Tibial nerve (tissue), 4 donors: ENCODE results near the gene ATAT1.

ENCODE experiments used
- EP300 ChIP-seq, 2 donors: sonication (generic); formaldehyde crosslinking; IDR thresholded peaks; one replicate each; pipeline ENCODE4 v1.6.1; 2017; ENCODE audit warnings: antibody characterized with exemption in 2 of 2, mild to moderate bottlenecking in 1 of 2
- POLR2A ChIP-seq, 2 donors: fragments of 450-650 bp; IDR thresholded peaks; one replicate each; pipeline ENCODE4 v1.6.1; 2017; ENCODE audit warnings: antibody characterized with exemption in 2 of 2, mild to moderate bottlenecking in 2 of 2, moderate library complexity in 2 of 2
- TF ChIP-seq, protein P1 (sequence below), 5 experiments: fragments of 200-600 bp in 3 of 5; fragments of 450-650 bp in 2 of 5; sonication (generic) in 3 of 5; IDR thresholded peaks; one replicate each; pipeline ENCODE4 v1.5.1; 2016 to 2019; ENCODE audit warnings: antibody characterized with exemption in 5 of 5, mild to moderate bottlenecking in 3 of 5, moderate library complexity in 2 of 5

DNA sequence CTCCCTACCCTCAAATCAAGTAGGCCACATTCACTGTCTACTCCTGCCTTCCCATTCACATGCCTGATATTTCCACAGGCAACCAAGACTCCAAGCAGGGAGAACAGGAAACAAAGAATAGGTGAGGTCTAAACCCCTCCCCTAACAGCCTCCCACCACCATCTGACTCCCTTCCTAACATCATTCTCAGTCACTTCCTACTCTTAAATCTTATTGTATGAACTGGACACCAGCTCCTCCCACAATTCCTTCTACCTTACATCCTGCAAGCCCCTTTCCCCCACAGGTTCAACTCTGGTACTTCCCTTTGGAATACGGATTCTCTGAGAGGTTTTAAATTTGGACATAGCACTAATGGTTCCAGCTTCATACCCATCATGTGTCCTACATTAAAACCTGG is 19.3 kb downstream of the ATAT1 start:
- no peak for TF ChIP-seq POLR2A (IDR thresholded peaks at IDR 0.05)
- no peak for TF ChIP-seq EP300 (IDR thresholded peaks at IDR 0.05)
- TF ChIP-seq, protein P1, sequence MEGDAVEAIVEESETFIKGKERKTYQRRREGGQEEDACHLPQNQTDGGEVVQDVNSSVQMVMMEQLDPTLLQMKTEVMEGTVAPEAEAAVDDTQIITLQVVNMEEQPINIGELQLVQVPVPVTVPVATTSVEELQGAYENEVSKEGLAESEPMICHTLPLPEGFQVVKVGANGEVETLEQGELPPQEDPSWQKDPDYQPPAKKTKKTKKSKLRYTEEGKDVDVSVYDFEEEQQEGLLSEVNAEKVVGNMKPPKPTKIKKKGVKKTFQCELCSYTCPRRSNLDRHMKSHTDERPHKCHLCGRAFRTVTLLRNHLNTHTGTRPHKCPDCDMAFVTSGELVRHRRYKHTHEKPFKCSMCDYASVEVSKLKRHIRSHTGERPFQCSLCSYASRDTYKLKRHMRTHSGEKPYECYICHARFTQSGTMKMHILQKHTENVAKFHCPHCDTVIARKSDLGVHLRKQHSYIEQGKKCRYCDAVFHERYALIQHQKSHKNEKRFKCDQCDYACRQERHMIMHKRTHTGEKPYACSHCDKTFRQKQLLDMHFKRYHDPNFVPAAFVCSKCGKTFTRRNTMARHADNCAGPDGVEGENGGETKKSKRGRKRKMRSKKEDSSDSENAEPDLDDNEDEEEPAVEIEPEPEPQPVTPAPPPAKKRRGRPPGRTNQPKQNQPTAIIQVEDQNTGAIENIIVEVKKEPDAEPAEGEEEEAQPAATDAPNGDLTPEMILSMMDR (IDR thresholded peaks at IDR 0.05) = no peak
